IPS DF 19.7 (cell line): ENCODE data around the gene PYGM.

Experiments used
- DNase-seq: peaks from one replicate; pipeline ENCODE4 v3.0.0-alpha.2; 2013; ENCODE audit warnings: low read depth, low spot score

PYGM gene

DNA sequence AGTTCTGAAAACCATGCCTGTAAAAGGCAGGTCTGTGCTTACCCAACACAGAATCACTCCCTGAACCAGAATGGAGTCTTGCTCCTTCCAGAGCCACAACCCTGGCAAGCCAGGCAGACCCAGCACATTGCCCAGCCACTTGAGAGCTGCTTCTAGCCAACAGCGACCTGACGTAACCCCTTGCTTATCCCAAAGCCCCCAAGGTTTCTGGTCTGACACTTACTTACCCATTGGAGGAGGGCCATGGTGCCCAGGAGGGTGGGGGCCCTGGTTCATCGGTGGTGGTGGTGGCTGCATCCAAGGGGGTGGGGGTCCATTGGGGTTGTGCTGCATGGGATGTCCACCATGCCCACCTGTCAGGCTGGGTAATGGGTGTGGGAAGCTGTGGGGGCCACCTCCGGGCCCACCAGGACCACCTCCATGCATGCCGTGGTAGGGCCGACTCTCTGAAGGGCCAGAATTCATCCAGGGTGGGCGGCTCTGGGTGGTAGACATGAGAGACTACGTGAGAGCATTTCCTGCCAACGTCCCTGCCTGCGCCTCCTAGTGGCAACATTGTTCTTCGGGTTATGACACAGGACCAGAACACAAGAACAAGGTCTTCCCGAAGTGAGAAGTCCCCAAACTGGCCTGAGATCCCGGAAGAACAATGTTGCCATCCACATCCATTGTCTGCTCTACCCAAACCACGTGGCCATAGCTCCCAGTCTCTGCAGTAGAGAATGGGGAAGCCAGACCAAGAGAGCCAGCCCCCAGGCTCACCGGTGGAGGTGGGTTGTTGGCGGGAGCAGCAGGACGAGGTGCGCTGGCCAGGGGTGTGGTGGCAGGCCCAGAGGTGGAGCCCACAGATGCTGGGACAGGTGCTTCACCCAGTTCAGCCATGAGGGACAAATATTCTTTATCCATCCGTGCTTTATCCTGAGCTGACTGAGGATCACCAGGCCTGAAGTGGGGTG is 7.8 kb upstream of the PYGM start:
- no peak for DNase-seq

DNA sequence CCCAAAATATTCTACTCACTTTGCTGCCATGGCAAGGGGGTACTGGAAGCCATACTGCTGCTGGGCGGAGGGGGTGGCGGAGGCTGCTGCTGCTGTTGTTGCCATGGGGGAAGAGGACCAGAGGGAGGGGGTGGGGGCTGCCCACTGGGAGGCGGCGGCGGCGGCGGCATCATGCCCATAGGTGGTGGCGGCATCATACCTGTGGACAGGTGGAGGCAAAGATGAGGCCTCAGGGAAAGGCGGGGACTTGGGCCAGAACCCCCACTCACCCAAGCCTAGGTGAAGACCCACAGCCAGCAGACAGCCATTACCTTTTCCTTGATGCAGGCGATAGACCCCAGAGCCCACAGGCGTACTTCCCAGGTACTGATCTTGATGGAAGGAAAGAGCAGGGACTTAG is 7.1 kb upstream of the PYGM start:
- DNase-seq = no peak

DNA sequence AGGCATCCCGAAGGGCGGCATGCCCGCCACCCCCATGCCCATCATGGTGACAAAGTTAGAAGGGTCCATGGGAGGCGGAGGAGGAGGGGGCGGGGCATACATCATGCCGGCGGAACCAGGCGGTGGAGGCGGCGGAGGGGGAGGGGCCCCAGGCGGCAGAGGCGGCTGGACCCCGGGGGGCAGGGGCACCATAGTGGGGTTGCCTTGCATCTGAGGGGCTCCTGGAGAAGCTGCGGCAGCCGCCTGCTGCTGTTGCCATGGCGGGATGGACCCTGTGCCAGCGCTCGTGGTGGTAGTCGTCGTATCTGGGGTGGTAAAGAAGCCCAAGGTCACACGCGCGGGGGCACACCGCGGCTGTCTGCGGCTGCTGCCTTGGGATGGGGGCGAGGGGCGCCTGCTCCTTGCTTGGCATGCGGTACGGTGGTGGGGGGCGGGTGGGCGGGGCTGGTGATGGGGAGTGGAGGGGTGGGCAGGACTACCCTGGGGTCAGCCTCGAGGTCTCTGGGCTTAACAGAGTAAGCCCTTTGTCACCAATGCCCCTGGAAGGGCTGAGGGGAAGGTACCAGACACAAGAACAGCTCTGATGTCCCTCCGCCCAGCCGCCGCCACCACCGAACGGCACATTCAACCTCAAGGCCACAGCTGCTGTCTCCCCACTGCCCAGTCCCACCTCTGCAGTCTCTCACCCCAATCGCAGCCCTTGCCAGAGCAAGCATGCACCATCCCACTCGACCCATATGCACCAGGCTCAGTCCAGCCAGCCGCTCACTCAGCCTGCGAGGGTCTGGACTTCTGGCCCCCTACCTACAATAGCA is 6.3 kb upstream of the PYGM start:
- DNase-seq = no peak

DNA sequence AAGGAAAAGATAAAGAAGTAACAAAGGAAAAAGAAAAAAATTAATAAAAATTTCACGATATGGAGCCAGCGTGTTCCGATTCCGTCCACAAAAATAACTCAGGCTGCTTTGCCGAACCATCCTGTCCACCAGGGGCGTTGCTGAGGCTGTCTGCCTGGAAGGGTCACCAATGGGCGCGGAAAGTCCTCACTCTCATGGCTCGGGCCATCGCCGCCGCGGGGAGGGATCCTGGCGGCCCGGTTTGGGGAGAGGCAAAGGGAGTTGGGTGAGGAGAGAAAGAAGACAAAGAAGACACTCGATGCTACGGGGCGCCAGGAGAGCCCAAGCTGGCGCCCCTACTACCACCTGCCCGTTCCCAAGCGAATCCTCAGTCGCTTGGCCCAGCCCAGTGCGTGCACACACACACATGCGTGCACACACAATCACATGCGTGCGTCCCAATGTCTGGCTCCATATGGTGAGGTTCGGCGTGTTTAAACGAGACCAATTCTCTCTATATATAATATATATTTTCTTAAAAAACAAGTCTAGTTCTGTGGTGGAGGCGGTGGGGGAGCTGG is 5.6 kb upstream of the PYGM start:
- no peak for DNase-seq

DNA sequence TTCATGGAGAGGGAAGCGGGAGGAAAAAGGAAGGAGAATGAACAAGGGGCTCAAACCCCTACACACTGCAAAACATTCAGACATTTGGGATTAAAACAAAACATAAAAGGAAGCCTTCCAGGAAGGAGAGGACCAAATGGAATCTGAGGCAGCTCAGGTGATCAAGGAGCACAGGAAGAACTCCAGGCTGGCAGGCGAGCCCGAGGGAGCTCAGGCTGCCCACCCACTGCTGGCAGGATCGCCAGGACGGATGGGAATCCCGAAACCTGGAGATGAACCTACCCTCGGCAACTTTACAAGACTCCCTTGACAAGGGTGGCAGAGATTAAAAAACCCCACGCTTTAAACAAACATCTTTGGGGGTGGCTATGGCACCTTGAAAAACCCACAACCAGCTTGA is 5.0 kb upstream of the PYGM start:
- no peak for DNase-seq

DNA sequence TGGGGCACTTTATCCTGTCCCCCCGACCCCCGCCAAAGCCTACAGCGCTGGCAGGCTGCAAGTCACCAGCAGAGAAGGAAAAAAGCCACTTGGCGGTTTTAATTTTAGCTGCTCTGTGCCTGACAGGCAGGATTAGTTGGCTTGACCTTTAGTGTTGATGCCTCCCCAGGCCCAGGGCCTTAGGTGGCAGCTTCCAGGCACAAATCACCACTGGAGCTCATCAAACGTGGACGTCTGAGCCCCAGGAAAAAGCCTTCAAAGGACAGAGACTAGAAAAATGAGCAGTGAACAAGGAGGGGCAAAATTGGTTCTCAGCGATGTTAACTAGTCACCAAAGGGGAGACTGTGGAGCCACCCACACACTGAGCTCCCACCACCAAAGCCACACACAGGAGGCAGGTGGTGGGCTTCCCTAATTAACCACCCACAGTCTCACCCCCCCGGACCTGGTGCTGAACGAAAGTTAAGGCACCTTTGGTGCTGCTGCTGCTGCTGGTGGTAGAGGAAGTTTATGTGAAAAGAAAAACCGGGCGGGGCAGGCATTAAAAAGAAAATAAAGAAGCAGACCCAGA is 4.4 kb upstream of the PYGM start:
- DNase-seq = no peak

DNA sequence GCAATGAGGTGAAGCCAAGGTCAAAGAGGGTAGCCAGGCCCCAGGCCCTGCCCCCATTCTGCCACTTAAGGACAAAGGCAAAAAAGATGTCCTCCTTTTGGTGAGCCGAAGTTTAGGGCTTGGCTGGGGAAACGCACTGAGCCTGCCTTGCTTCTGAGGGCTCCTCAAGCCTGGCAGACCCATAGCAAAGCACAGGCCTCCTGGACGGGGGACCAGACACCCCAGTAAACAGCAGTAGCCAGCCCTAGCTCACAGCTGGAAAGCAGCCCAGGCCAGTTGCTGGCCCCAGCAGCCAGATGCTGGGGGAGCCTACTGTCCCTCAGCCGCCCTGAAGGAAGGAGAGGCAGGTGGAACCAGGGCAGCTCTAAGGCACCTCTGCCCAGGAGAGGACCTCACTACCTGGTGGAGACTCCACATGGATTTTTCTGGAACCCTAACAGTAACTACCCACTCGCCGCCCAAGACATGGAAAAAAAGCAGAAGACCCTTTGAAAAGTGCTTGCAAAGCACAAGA is 3.8 kb upstream of the PYGM start:
- DNase-seq = no peak

DNA sequence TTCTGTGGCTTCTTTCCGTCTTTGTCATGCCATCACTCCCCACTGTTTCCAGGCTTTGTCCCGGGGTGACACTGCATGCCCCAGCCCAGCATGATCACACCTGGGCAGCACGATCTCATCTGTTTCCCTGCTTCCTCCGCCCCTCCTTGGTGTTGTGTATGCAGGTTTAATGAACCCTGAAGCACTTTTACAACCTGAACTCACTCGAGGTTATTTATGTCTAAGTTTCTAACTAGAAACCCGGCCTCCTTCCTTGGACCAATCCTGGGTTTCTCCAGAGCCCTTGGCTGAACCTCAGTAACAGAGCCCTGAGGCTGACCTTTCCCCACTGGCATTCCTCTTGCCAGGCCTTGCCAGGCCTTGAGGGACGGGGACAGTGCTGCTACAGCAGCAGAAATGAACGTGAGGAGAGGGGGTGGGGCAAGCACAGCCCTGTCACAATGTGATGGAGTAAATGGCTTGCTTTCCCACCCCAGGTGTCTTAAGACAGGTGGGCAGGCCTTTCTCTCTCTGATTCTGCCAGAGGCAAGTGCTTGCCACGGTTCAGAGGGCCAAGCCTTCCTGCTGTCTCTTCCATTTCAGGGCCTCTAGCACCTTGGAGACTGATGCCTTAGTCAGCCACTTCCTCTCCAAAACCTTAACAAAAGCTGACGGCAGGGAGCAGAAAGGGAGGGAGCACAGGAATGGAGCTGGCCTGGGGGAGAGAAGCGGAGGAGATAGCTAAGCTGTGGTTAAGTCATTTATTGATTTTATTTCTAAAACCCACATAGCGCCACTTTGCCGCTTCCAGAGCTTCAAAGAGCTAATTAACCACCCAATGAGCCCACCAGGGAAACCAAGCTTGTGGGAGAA is 3.1 kb upstream of the PYGM start:
- DNase-seq = no peak

DNA sequence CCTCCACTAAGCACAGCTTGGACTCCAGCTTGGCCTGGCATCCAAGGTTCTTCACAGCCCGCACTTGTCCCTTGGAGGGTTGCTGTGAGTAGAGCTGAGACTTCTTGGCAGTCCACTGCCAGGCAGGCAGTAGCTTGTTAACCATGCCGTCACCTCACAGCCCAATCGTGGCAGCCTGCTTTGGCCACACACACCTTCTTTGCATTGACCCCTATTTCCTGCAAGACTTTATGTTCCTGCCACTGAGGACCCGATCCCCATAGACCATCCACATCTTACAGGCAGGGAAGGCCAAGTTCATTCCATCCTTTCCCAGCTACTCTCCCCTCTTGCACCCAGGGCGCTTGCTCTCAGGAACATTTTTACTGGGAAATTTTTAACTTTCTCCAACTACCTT is 2.5 kb upstream of the PYGM start:
- no peak for DNase-seq

DNA sequence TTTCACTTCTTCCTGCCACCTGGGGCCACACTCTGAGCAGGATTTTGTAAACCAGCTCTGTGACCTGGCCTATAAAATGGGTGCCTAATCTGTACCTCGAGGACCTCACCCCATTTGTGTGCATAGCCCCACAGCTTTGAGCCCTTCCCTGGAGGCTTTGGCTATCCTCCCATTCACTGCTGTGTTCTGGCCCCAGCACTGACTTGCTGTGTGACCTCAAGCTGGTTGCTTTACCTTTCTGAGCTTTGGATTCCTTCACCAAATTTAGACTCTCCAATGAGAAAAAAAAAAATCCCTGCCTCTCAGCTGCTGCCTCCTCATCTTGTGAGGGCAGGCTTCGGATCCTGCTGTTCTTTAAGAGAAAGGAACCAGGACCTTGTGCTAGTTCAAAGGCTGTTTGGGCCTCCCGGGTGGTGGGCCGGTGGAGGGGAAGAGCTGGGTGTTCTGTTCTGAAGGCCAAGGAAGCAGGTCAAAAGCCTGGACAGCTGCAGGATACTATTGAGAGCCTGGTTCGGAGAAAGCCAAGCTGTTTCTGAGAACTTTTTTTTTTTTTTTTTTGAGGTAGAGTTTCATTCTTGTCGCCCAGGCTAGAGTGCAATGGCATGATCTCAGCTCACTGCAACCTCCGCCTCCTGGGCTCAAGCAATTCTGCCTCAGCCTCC is 1.1 kb upstream of the PYGM start:
- DNase-seq = no peak

DNA sequence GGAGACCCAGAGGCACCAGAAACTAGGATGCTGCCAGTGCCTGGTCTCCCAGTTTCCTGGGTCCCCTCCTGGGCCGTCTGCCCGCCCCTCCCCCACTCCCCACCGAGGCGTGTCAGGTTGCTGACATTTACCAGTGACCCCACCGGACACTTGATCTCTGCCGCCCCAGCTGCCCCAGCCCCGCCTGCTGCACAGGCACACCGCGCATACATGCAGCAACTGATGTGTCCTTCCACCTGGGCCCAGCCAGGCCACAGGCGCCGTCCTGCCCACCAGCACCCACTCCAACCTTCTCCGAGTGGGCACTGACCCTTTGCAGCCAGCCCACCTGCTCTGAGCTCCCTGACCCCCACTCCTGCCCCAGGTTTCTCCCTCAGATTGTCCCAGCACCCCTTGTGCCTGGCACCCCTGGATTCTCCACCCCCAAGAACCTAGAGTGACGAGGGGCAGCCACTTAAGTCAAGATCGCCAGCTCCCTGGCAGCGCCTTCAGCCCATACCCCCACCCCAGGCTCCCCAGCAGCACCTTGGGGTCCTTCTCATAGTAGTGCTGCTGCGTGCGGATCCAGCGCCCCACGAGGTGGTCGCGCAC is 548 bp downstream of the PYGM start:
- no peak for DNase-seq

DNA sequence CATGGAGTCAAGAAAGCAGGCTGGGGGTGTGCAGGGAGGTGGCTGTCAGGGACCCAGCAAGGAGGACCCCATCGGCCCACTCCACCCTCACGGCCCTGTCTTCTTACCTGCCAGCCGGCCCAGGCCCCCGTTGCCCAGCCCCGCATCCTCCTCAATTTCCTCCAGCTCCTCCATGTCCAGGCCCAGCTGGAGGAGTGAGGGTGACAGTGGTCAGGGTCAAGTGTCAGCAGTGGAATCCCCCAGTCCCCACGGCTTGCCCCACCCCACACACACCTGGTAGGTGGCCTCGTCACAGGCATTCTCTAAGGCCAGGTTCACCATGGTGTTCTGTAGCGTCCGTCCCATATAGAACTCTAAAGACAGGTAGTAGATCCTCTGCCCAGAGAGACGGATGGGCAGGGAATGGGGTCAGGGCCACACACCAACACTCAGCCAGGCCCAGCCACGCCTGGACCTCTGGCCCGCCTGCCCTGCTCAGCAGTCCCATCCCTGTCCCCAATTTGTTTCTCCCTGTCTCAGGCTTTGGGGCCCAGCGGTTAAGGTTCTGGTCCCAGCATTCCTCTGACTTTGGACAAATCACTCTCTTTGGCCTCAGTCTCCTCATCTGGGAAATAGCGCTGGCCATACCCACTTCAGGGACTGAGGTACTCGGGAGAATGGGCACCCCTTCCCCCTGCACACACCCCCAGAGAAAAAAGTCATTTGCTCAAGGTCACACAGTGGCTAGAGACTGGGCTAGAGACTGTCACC is 1.3 kb downstream of the PYGM start:
- DNase-seq = no peak

DNA sequence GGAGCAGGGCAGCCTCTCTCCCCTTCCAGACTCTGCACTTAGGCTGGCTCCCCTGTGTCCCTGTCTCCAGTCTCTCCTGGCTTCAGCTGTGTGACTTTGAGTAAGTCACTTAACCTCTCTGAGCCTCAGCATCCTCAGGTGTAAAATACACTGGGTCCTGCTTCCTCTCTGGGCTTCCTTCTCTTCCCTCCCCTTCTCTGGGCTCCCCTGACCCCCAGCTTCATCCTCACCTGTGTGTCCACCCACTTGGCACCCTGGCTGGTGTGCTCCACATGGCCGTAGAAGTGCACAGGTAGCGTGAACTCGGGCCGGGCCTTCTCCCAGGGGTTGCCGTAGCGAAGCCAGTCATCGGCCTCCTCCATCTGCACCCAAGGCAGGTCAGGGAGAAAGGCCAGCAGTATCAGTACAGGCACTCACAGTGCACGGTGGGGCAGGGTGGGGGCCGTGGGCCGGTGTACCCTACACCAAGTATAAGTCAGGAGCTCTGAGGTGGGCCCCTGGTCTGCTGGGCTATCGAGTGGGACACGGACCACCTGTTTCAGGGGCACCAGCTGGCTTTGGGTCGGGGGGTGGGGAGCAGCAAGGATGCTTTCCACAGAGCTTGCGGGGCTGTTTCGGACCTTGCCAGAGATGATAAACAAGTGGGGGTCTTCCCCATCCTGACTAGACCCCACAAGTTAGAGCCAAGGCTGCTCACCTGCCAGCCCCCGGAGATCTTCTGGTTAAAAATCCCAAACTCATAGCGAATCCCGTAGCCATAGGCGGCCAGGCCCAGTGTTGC is 2.0 kb downstream of the PYGM start:
- DNase-seq = no peak

DNA sequence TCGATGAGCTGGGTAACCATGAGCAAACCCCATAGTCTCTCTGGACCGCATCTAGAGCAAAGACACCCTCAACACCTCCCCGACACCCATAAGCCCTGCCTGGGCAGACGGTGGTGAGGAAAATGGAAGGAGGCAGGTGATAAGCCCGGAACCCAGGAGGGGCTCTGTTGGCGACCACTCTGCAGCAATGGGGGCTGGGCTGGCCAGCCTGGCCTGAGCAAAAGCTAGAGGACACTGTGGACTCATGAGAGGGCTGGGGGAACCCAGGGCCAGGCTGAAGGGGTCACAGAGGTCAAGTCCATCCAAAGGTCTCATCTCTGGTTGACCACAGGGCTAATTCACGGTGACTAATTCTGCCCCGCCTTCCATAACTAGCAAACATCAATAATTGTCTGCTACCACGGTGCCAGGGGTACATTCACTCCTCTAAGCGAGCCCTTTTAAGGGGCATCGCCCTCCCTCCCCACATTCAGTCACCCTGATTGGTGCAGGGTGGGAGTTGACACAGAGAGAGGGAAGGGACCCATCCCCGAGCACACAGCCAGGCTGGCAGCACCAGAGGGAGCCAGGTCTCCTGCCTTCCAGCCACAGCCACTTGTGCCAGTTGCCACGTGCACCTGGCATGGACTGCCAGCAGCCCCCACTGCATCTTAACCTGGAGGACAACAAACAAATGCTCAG is 4.0 kb downstream of the PYGM start:
- no peak for DNase-seq

DNA sequence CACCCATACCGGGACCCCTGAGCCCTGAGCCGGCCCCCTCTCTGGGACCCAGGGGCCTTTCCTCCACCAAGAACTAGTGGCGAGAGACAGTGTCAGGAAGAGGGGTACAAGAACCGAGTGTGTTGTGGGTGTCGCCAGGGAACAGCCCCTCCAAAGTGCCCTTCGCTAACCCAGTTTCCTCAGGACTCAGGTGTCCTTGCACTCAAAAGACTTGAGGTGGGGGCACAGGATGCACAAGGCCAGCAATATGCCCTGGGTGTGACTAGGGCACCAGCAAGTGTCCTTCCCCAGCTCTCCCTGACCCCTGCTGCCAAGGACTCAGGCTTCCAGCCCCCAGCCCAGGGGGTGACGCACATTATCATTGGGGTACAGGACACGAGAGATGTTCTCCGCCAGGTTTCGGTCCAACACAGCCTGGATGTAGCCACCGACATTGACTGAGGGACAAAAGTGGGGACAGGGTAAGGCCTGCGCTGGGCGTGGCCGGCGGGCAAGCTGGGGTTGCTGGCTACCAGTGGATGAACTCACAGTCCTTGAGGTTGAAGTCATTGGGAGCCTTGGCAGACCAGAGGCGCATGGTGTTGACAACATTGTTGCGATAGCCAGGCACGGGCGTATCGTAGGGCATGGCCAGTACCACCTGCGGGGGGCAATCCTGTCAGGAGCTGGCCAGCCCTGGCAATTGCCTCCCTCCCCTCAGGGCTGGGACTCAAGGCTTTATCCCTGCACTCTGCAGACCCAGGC is 4.7 kb downstream of the PYGM start:
- DNase-seq = no peak

DNA sequence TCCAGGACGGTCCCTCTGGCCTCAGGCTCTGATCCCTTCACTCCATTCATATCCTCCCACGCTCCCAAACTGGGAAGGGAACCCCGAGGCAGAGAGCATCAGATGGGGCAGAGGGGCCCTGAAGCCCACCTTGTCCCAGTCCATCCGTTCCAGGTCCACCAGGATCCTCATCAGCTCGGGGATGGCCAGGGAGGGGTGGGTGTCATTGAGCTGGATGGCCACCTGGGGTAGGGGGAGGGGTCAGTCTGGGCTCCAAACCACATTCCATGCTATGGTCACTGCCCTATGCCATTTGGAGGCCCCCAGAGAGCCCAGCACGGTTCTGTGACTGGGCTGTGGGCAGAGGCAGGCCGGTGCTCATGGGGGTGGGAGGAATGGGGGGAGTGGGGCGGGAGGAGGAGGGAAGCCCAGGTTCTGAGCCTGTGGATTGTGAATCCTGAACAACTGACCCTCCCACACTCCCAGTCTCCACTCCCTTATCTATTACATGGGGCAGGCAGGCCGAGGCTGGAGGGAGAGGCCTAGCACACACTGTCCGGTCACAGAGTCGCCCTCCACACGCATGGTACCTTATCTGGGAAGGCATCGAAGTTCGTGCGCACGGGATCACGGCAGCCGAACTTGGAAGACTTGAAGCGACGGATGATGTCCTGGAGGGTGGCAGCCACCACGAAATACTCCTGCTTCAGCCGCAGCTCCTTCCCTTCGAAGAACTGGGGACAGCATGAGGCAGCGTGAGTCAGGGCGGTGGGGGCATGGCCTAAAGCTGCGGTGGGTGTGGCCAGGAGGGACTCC is 5.5 kb downstream of the PYGM start:
- DNase-seq = no peak
